Frontal cortex (tissue), 4 donors: ENCODE results near the gene PHOX2B. TPM values are rescaled to one million over a fixed set of nuclear protein-coding genes. Genes with fewer than 3 reads are reported as not detected.
A peak's percentile ranks its signal among the peaks of the same experiment; 100 is the strongest.

ENCODE experiments used
- DNase-seq, 2 donors: peaks; one replicate each; pipeline ENCODE4 v3.0.0; 2012; ENCODE audit warnings: low spot score in 2 of 2
- FAIRE-seq: peaks from 2 replicates; lab custom pipeline; 2012; peaks lifted over from hg19 to GRCh38; lab: Jason Lieb, UNC
- total RNA-seq: library from RNA; depleted of rRNA; stranded (reverse); fragments of >200 nt; gene quantifications from one replicate; pipeline ENCODE4 v1.2.3, GENCODE V29; 2014
- donor health status: control.
- donor health status: control.
- donor health status: control.

PHOX2B gene
- total RNA-seq: not detected

DNA sequence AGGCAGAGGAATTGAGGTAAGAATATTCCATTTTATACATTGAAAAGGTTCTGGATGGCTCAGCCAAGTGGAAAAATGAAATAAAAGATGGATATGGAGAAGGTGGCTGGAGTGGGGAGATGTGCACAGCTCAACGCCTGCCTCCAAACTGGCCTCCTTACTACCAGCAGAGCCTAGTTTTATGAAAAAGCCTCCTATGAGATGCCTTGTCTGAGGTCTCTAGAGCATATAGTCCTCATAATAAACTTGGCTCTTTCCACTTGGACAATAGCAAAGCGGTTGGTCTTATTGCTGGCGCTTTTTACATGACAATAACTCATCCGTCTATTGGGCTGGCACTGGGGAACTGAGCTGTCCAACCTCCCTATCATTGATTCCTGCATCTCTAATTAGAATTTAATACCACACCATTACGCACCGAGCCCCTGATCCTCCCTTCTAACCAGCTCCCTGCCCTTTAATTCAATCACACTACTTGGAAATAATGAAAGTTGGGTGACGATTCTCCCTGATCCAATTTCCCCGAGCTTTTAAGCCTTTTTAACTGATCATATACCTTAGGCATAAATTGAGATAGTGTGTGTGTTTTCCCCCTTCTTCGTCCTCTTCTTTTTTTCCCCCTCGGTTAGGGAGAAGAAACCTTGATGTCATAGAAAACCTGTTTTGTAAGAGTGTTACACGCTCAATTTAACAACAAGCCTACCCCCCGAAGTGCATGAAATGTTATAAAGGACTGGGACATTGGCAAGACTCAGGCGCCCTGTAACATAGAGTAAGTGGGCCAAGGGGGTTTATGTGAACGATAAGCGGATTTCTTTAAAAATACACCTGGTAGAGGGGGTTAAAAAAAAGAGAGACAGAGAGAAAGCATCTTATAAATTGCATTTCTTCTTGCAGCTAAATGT, at the start of gene PHOX2B:
Gene PHOX2B (minus strand): TSS at position 155 of the 905 bp plus-strand sequence. CDS start 115 bp downstream, at position 40.
- DNase-seq (peak in 1 of 2 donors; percentile 24), FAIRE-seq (no peak)

DNA sequence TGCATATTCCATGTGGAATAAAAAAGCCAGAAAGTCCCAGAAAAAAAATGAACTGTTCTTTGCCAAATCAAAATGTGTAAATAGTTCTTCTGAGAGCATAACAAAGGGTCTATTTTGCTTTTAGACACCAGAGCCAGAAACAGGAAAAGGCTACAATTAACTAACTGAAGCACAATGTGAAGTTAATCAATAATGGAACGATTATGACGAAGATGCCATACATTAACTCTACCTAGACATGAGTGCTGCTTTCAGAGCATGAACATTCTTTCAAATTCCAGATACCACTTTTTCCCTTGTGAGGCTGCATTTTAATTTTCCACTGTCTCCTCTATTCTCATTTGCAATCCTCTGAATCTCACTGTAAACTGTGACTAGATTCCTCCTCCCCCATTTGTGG, 48.7 kb upstream of the PHOX2B start:
- DNase-seq (no peak), FAIRE-seq (no peak)

DNA sequence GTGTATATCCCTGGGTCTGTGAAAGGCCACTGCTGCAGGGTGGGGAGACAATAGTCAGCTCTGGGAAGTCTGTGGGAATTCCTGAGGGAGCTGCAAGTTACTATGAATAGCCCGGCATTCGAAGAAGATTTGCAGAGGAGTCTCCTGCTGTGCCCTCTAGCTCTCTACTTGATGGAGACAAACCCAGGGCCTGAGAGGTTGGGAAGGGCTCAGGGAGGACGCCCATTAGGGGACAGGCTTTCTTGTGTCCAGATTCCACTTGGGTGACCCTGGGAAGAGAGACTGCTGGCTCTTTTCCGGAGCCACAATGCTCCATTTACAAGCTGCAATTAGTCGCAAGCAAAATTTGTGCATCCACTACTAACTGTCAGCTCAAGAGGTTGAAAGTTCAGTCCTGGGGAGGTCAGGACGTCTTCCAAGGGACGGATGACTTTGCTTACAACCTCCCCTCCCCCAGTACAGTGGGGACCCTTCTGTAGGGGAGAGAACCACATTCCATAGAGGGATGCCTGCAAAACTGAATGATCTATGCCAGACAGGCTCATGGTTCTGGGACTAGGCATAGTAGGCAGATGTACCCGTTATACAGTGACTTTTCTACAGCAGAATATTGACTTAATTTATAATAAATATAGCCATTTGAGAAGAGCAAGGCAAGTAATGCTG, 48.2 kb upstream of the PHOX2B start:
- peak in 1 of 2 donors; percentile 0 for DNase-seq
- no peak for FAIRE-seq

DNA sequence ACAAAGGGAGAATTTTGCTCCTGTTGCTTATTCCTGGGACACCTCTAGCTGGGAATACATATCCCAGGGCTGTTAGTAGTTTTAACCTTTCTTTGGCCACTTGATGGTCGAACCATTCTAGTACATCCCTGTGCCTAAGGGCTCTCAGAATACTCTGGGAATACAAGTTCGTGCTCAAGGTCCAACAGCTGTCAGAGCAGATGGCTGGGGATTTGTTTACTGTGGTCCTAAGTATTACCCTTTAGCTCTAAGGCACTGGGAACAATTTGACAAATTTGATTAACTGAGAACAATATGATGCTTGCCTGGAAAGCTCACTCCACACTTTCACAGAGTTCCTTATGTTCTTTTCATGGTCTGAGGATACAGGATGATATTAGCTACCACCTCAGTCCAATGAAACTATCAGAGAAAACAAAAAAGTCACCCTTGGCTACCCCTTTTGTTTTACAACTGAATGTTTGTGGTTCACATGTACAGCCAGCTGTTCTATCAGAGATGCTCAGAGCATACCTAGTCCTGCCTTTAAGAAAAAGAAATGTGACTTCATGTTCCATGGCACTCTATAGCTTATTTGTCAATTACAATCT, 47.4 kb upstream of the PHOX2B start:
- FAIRE-seq: no peak

DNA sequence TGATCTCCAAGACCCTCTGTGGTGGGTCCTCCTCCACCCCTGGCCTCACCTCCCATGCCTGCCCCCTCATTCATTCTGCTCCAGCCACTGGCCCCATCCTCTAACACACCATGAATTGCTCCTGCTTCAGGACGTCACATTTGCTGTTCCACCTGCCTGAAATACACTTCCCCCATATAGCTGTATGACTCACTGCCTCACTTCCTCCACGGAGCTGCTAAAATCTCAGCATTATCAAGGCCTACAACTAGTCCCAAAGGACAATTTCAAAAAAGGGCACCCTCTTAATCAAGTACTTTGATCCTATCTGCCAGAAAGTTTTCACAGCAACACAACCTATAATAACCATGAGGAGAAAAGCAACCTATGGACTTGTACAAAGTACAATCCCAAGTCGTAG, 43.6 kb upstream of the PHOX2B start:
- FAIRE-seq (no peak), DNase-seq (no peak)

More for the DNA sequence above, 47.4 kb upstream of the PHOX2B start:
- DNase-seq: no peak

DNA sequence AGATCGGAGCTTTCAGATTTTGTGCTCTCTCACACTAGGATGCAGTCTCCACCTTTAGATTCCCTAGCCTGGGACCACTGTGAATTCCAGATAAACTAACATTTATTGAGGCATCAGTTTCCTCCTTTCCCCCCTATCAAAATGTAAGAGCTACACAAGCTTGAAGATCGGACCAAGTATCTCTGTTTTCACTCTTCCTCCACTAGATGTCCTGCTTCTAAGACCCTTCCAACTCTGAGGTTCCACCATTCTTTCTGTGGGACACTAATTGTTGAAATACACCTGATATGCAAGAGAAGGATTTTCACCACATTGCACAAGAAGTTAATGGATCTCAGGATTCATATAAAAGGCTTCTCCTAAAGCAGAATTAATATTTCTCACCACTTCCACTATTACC, 43.0 kb upstream of the PHOX2B start:
- FAIRE-seq (no peak), DNase-seq (no peak)

DNA sequence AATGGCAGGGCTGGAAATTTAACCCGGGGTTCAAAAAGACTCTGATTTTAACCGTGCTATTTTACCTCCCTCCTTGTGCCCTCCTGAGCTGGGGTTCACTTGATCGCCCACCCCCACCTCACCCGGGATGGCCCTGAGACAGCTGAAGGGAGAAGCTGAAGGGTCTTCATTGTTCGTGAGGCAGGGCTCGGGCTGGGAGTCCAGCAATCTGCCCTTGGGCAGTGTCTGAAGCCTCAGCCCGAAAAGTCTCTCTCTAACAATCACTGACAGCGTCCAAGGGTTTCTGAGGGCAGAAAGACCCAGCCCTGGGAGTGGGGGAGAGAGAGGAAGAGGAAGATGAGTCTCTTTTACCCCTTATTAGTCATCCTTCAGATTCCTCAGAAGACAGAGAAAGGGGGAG, 39.4 kb upstream of the PHOX2B start:
- DNase-seq (no peak), FAIRE-seq (no peak)

DNA sequence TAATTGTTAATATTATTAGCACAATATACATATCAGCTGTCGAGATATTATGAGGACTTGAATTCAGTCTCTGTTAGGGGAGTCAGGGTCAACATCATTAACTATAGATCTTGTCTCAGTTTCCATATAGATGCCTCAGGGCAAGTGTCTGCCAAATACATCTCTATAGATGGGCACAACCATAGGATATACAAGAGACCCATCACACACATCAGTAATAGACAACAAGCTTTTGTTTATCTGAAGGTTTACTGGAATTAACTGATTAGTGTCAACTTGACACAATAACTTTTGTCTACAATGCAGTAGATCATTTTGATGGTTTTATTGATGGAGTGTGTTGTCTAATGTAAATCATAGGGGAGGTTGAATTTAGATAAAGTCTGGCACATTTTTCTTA, 37.1 kb upstream of the PHOX2B start:
- FAIRE-seq: no peak
- no peak for DNase-seq

DNA sequence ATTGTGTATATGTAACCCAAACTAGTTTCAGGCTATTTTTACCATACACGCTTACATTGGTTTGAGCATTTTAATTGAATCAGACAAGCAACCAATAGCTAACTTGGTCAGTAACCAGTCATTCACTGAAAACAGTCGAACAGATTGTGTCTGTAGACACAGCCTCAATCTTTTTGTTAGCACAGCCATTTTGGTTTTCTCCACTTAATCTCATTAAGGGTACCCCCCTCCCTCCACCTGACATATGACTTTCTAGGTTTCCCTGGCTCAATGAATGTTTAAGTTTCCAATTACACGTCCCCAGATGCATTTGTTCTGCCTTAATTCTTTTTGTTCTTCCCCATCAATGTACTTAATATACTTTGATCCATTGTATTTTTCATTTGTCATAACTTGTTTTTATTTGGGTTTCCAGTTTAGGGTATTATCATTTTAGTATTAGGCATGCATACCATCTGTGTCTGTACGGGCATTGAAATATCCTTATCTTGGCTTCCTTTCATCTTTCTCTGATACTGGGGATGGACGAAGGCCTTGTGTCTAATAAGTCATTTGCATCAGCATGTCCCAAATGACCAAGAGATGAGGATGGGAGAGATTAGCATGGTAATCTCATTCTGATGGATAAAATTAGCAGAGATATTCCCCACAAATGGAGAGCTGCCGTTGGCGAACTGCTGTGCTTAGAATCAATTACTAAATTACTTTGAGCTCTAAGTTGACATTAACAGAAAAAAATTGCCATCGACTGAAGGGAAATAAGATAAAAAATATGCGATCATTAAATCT, 35.9 kb upstream of the PHOX2B start:
- DNase-seq (no peak), FAIRE-seq (no peak)

DNA sequence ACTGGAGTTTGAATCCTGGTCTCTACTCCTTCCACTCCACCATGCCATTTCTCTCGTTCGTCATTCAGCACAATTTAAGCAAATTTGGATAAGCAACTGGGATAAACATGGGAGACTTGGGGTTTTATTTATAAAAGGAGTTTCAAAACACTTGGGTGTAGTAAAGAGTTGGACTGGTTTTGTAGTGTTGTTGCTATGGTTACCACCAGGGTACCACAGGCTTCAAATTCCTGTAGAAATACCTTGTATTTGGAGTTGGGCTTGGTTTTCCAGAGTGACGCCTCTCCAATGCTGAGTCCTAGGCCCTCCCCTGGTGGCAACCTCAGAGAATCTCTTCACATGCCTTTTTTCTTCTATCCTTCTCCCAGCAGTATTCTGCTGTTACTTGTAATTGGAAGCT, 27.9 kb upstream of the PHOX2B start:
- no peak for FAIRE-seq
- DNase-seq: no peak

DNA sequence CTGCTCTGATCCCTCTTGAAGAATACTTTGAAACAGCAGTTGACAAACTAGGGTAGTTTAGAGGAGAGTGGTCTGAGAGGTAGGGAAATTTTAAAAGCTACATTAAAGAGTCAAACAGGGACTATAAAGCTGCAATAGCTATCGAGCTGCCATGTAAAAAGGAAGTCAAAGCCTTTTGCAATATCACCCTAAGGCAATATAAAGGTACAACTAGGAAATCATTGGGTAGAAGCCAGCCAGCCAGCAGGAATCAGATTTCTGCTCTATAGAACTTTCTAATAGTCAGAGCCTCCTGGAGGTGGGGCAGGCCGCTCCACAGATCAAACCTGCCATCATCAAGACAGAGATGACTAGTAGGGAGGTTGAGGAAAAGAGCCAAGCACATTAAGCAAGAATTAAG, 15.2 kb upstream of the PHOX2B start:
- no peak for DNase-seq
- FAIRE-seq: no peak

DNA sequence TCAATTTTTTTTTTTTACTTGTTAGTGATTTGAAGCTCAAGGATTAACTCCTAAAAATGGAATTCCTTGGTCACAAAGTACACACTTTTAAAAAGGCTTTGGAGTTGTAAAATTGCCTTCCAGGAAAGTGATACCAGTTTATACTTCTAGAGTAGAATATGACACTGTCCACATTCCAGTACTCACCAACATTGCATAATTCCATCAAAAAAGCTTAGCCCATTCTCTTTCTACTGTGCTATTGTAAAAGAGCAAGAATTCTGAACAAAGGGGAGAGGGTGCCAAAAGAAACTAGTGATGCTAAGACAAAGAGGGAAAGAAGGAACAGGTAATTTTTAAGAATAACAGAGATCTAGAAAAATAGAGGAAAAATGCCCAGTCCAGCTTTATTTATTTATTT, 10.4 kb upstream of the PHOX2B start:
- FAIRE-seq (no peak), DNase-seq (no peak)

DNA sequence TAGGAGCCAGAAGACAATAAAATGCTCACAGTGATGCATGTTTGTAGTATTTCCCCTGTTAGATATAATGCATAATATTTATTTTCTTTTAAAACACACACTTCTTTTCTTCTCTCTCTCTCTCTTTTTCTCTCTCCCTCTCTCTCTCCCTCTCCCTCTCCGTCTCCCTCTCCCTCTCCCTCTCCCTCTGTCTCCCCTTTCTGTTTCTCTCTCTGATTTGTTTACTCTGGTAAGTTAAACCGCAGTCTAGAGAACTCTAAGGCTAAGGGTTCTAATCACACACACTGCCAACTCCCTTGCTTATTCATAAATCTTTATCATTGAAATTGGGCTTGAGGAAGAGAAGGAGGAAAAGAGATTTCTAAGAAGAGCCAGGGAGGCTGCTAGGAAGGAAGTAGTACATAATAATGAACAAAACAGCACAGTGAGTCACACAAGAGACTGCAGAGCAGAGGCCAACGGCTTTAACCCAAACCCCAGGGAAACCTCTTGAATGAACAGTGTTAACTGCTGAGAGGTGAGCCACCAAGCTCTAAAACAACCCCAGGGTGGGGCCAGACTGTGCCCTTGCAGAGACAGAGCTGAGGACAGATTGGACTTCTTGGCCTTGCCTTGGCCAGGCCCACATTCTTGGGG, 9.1 kb upstream of the PHOX2B start:
- no peak for DNase-seq
- FAIRE-seq: no peak

DNA sequence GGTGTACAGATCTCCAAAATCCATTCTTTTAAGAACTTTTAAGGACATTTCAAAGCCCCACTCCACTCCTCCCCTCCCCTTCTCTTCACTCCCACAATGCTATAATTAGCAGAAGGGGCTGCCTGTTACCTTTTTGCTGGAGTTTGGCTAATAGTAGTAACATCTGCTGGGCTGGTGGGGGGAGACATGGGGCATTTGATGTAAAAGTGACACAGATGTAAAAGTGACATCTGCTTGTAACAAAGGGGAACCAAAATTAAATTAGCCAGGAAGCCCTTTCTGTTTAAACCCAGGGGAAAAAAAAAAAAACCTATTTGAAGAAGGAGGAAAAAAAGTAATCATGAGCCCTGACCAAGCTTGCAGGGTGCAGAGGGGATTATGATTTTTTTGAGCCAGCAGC, 5.4 kb upstream of the PHOX2B start:
- FAIRE-seq (no peak), DNase-seq (no peak)

DNA sequence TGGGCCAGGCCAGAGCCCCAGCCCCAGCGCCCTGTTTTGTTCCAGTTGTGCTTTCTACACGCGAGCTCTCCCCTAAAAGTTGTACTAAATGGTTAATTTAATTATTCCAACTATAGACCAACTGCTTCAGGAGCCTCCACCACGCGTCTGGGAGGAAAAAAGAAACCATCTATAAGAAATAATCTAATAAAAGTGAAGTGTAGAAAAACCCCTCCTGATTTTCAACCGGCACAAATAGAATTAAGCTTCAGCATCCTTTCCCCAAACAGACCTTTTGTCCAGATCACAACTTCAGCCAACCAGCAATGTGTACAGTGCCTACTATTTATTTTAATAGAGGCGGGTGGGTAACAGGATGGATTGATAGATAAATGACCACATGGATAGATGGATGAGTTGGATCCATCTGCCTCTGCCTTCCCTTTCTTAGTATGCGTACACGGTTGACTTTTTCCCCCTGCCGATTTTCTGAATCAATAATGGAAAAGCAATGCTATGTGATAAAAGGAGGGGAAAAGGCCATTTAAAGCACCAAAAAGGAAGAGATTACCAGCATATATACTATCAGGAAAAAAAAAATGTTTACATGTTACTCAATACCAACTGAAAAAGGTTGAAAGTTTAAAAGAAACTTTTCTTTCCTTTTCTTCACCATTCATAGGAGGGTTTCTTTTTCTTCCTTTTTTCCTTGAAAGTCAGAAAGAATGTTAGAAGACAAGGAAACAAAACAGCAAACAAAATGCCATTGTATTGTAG, 3.7 kb upstream of the PHOX2B start:
- DNase-seq (no peak), FAIRE-seq (no peak)

DNA sequence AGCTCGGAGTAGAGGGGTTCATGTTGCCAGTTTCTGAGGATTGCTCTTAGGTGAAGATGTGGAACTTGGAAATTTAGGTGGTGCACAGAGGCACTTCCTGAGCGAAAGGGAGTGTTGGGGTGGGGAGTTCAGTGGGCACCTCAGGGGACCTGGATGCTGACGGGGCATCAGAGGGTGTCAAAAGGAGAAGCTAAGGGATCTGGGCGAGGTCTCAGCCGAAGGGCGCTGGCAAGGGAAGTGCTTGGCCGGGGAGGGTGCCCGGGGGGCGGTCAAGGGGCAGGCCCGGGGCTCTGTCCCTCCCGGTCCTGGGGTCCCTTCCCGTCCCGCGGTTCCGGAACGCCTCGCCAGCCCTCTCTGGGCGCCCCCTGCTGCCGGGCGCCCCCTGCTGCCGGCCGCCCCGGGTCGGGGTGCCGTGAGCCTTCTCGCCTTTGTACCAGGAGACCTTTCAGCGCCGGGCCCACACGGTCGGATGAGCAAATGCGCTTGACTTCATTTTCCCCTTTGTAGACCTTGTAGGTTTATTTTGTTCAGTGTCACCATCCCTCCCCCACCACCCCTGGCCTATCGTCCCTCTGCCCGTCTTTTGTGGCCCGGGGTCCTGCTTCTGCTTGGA, 3.0 kb upstream of the PHOX2B start:
- FAIRE-seq: no peak
- DNase-seq: no peak

DNA sequence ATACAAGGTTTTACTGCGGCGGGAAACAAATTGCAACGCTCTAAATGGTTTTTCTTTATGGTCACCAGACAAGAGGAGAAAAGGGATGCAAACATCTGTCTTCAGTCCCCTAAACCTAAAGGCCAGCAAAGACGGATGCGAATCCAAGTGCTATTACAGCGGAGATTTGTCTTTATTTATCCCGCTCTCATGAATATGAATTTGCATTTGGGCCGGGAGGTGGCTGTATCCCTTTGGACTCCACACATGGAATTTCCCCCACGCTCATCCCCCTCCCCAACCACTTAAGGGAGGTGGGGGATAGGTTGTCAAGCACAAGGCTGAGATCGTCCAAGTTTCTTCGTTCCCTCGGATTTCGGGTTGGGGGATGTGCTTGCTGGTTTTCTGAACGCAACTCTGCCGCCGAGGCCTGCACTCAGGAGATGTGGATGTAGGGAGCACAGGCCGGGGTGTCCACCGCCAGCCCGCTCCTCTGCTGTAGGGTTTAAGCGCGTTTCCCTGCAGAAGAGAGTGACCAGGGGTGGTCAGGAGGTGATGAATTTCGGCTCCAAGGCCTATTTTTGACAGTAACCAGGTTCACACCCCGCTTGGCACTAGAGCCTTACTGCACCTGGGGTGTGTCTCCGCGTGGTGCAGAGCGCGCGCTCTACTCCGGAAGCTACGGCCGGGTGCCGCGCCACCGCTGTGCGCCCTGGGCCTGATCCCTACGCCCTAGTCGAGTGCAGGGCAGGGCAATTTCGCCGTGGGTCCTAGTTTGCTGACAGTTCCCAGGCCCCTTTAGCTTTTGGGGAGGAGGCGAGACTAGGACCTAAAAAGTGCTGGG, 2.3 kb upstream of the PHOX2B start:
- FAIRE-seq: no peak

DNA sequence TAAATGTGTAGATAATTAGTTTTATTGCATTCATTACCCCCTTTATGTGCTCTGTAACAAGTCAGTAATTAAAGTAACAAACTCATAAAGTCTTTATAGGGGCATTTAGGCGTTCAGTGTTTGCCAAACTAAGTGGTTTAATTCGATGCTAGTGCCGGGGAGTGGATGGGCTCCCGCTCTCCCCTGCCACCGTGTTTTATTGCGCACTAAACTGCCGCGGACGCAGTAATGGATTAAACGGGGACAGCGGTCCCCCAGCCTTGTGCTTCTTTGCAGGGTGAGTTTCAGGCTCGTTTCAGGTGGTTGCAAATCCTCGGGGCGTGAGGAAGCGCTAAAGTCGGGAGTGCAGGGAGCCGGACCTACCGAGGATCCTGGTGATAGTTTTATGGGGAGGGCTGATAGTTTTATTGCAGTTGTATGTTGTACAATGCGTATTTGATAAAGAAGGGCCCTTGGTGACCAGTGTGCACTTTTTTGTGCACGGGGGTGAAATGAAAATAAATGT, 1.6 kb upstream of the PHOX2B start:
- FAIRE-seq (no peak), DNase-seq (no peak)

More for the DNA sequence above, 2.3 kb upstream of the PHOX2B start:
- DNase-seq: peak in 1 of 2 donors; percentile 19
